Measurements from ENCODE around the gene PLEKHH1.

Gene PLEKHH1

DNA sequence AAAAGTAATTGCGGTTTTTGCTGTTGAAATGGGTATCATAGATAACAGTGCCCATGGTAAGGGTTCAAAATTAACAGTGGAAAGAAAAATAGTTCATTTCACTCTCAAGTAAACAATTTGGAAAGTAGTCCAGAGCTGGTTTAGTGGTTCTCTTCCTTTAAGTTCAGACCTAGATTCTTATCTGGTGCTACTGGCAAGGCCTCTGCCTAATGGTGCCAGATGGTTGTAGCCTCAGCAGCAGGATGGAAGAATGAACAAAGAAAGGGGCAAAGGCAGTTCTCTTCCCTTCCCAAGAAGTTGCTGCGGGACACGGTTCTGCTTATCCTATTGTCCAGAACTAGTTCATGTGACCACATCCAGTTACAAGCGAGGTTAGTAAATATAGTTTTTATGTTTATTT, 97.1 kb downstream of the PLEKHH1 start:
- Histone ChIP-seq H3K36me3 (ENCODE audit: control insufficient read depth, insufficient read depth, low read length) (no peaks in the 10 kb centered on the region), H3K9ac (ENCODE audit: low read length) (no peak overlapping the region), H3K4me1 (ENCODE audit: control insufficient read depth, insufficient read depth, low read length) (no peaks in the 10 kb centered on the region), H3K9me3 (ENCODE audit: control insufficient read depth, low read length) (no peaks in the 10 kb centered on the region), H3K4me3 (ENCODE audit: low read length) (no peak overlapping the region), H3K27me3 (ENCODE audit: control insufficient read depth, insufficient read depth, low read length) (peaks cover 4% of the 10 kb centered on the region)

GRCh38 chr14:67630938-67631337, 97.8 kb downstream of the PLEKHH1 start:
- Histone ChIP-seq H3K4me1 (ENCODE audit: control insufficient read depth, insufficient read depth, low read length) (no peaks in the 10 kb centered on the region), H3K36me3 (ENCODE audit: control insufficient read depth, insufficient read depth, low read length) (no peaks in the 10 kb centered on the region), H3K9me3 (ENCODE audit: control insufficient read depth, low read length) (no peaks in the 10 kb centered on the region), H3K4me3 (ENCODE audit: low read length) (no peak overlapping the region), H3K9ac (ENCODE audit: low read length) (no peak overlapping the region), H3K27me3 (ENCODE audit: control insufficient read depth, insufficient read depth, low read length) (peaks cover 4% of the 10 kb centered on the region)

- Histone ChIP-seq H3K36me3 (ENCODE audit: control insufficient read depth, insufficient read depth, low read length) (no peaks in the 10 kb centered on the region), H3K9ac (ENCODE audit: low read length) (no peak overlapping the region), H3K4me3 (ENCODE audit: low read length) (no peak overlapping the region), H3K27me3 (ENCODE audit: control insufficient read depth, insufficient read depth, low read length) (peaks cover 4% of the 10 kb centered on the region), H3K9me3 (ENCODE audit: control insufficient read depth, low read length) (no peaks in the 10 kb centered on the region), H3K4me1 (ENCODE audit: control insufficient read depth, insufficient read depth, low read length) (no peaks in the 10 kb centered on the region)
Observed at GRCh38 chr14:67633451-67634147, 100.5 kb downstream of the PLEKHH1 start.

DNA sequence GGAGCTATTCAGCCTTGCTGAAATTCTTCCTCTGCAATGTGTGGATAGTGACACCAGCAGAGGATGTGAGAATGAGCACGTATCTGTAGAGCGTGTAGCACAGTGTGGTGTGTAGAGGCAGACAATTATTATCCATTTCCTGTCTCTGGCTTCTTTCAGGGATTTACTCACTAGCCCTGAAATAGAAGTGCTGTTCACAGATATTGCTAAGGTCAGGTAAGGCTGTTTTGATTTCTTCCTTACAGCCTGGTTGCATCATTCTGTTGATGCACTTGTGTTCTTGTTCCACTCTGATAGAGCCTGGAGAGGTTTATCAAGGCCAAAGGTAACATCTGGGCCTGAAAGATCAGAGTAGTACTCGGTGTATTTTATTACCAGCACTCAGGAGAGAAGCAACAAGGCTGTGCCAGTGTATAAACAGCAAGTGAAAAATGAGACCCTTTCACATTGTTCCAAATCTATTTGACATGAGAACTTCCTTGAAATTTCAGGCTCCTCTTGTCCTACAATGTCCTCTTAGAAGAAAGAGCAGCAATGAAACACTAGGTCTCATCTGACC, 103.3 kb downstream of the PLEKHH1 start:
- no peak overlapping the region for H3K9ac ChIP-seq (ENCODE audit: low read length)

DNA sequence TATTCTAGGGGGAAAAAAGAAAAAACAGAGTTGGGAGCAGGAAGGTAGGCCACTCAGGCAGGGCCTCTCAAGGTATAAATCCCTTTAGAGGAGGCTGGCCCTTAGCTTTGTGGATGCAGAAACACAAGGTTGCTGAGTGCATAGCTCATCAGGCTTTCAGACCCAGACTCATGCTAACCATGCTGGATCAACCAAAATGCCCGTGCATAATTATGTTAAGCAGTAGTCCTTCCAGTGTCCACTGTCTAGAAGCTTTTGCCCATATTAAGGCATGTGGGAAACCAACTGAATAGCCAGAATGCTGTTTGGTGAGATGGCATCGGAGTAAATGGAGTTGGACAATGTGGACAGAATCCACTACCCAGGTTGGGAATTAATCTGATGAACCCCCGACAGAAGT, 105.6 kb downstream of the PLEKHH1 start:
- no peak overlapping the region for H3K4me3 ChIP-seq (ENCODE audit: low read length)
- H3K9ac ChIP-seq (ENCODE audit: low read length): no peak overlapping the region
- H3K27me3 ChIP-seq (ENCODE audit: control insufficient read depth, insufficient read depth, low read length): peaks cover 4% of the 10 kb centered on the region
- H3K36me3 ChIP-seq (ENCODE audit: control insufficient read depth, insufficient read depth, low read length): no peaks in the 10 kb centered on the region
- H3K4me1 ChIP-seq (ENCODE audit: control insufficient read depth, insufficient read depth, low read length): no peaks in the 10 kb centered on the region
- H3K9me3 ChIP-seq (ENCODE audit: control insufficient read depth, low read length): no peaks in the 10 kb centered on the region

More for the DNA sequence above, 103.3 kb downstream of the PLEKHH1 start:
- Histone ChIP-seq H3K27me3 (ENCODE audit: control insufficient read depth, insufficient read depth, low read length) (peaks cover 4% of the 10 kb centered on the region), H3K4me1 (ENCODE audit: control insufficient read depth, insufficient read depth, low read length) (no peaks in the 10 kb centered on the region), H3K36me3 (ENCODE audit: control insufficient read depth, insufficient read depth, low read length) (no peaks in the 10 kb centered on the region), H3K9me3 (ENCODE audit: control insufficient read depth, low read length) (no peaks in the 10 kb centered on the region), H3K4me3 (ENCODE audit: low read length) (no peak overlapping the region)
